PC-3 (cell line): ENCODE results near the gene SPACA9. TPM values are rescaled to one million over a fixed set of nuclear protein-coding genes. Genes with fewer than 3 reads are reported as not detected.

Source experiments
- ATAC-seq: fragments of 200-7000 bp; cut with Tn5 transposase; 2 replicates; pipeline ENCODE4 v1.9.1; 2020; ENCODE audit warnings: mild to moderate bottlenecking, moderate library complexity
- BruUV-seq: library from RNA; stranded (reverse); fragments of 400-500 nt; replicated peaks from 2 replicates; lab custom pipeline; 2021; lab: Mats Ljungman, UMichigan
- CTCF ChIA-PET: fragments of 300-600 bp; sonication (Branson Sonifier 250); formaldehyde crosslinking; loops from one replicate; lab custom pipeline; 2022; ENCODE audit warnings: antibody characterized with exemption; lab: Charles Lee
- POLR2A ChIA-PET: fragments of 300-600 bp; sonication (Branson Sonifier 250); formaldehyde crosslinking; loops from one replicate; lab custom pipeline; 2022; ENCODE audit warnings: antibody characterized with exemption; ENCODE audit not compliant: unreplicated experiment; lab: Charles Lee
- DNase-seq: peaks from one replicate; pipeline ENCODE4 v3.0.0-alpha.2; 2015
- H2AFZ ChIP-seq: fragments of 300-600 bp; sonication (generic); 2 replicates; pipeline ENCODE4 v1.6.0; 2016; ENCODE audit warnings: antibody characterized with exemption, low read length
- H3F3A ChIP-seq: fragments of 300-600 bp; sonication (generic); one replicate; pipeline ENCODE4 v1.6.0; 2017; ENCODE audit warnings: antibody characterized with exemption, low read length, control low read depth, mild to moderate bottlenecking; ENCODE audit not compliant: unreplicated experiment
- H3K27ac ChIP-seq: fragments of 300-600 bp; sonication (generic); 2 replicates; pipeline ENCODE4 v1.5.1; 2016; ENCODE audit warnings: mild to moderate bottlenecking, low read length
- H3K27me3 ChIP-seq: fragments of 300-600 bp; sonication (generic); 2 replicates; pipeline ENCODE4 v1.6.1; 2016; ENCODE audit warnings: low read length, mixed read lengths
- H3K36me3 ChIP-seq: fragments of 300-600 bp; sonication (generic); 2 replicates; pipeline ENCODE4 v1.6.1; 2016; ENCODE audit warnings: low read depth, mixed run types, low read length, mixed read lengths
- H3K4me1 ChIP-seq: fragments of 300-600 bp; sonication (generic); 2 replicates; pipeline ENCODE4 v1.5.1; 2016; ENCODE audit warnings: low read length; ENCODE audit not compliant: insufficient read depth
- H3K4me2 ChIP-seq: fragments of 300-600 bp; sonication (generic); 2 replicates; pipeline ENCODE4 v1.6.0; 2016; ENCODE audit warnings: low read length
- H3K4me3 ChIP-seq: fragments of 300-600 bp; sonication (generic); 2 replicates; pipeline ENCODE4 v1.5.1; 2016; ENCODE audit warnings: mild to moderate bottlenecking, low read length, mixed read lengths
- H3K79me2 ChIP-seq: fragments of 300-600 bp; sonication (generic); 2 replicates; pipeline ENCODE4 v1.6.1; 2017; ENCODE audit warnings: low read length, mixed read lengths
- H3K9ac ChIP-seq: fragments of 300-600 bp; sonication (generic); 2 replicates; pipeline ENCODE4 v1.6.0; 2016; ENCODE audit warnings: mild to moderate bottlenecking, low read length
- H3K9me2 ChIP-seq: fragments of 300-600 bp; sonication (generic); replicated peaks from 2 replicates; pipeline ENCODE4 v1.6.1; 2016; ENCODE audit warnings: mixed run types, low read length, mixed read lengths
- H3K9me3 ChIP-seq: fragments of 300-600 bp; sonication (generic); 2 replicates; pipeline ENCODE4 v1.6.1; 2016; ENCODE audit warnings: low read length, mixed read lengths
- H4K20me1 ChIP-seq: fragments of 300-600 bp; sonication (generic); 2 replicates; pipeline ENCODE4 v1.6.1; 2016; ENCODE audit warnings: low read length, mixed read lengths
- CTCF ChIP-seq: fragments of 300-600 bp; sonication (generic); conservative IDR thresholded peaks from 2 replicates; pipeline ENCODE4 v1.5.1; 2017; ENCODE audit warnings: antibody characterized with exemption, low read depth, mild to moderate bottlenecking, low read length
- EZH2 ChIP-seq: fragments of 300-600 bp; sonication (generic); IDR thresholded peaks from one replicate; pipeline ENCODE4 v1.6.1; 2017; ENCODE audit warnings: antibody characterized with exemption, mild to moderate bottlenecking, low read length; ENCODE audit not compliant: unreplicated experiment
- EZH2phosphoT487 ChIP-seq: fragments of 300-600 bp; sonication (generic); IDR thresholded peaks from 2 replicates; pipeline ENCODE4 v1.6.1; 2018; ENCODE audit warnings: mild to moderate bottlenecking, antibody characterized with exemption, low read length, borderline replicate concordance
- intact Hi-C: fragments of 100-400 bp; cut with micrococcal nuclease; formaldehyde crosslinking; loops from 2 replicates; pipeline ENCODE4 v1.9.0; 2023
- total RNA-seq: library from RNA; depleted of rRNA; stranded (reverse); fragments of >200 nt; gene quantifications from 2 replicates; pipeline ENCODE4 v1.2.3, GENCODE V29; 2014; rRNA removed

Gene SPACA9
- total RNA-seq, 1 experiment from 2014 or later: 2.3 TPM

GRCh38 chr9:132937463-132937901 is 58.8 kb downstream of the SPACA9 start:
- H3K27ac ChIP-seq: peak overlapping the region; percentile 74
- no peaks in the 10 kb centered on the region for H3K9me2 ChIP-seq
- intact Hi-C loops: loop anchor here (2.0 kb wide), 1 partner anchor 67 kb away; no protein-coding TSS in a partner anchor
- no peak overlapping the region for H3K9ac ChIP-seq
- H4K20me1 ChIP-seq: no peaks in the 10 kb centered on the region
- no peak overlapping the region for H2AFZ ChIP-seq
- POLR2A ChIA-PET: no interaction called here
- ATAC-seq: peak; percentile 84
- CTCF ChIA-PET: no interaction called here
- no peaks in the 10 kb centered on the region for H3K9me3 ChIP-seq
- H3K79me2 ChIP-seq: peaks cover 60% of the 10 kb centered on the region
- no peaks in the 10 kb centered on the region for H3K36me3 ChIP-seq
- BruUV-seq: no TSS peak
- H3K27me3 ChIP-seq: no peaks in the 10 kb centered on the region
- H3K4me3 ChIP-seq: peak overlapping the region; percentile 7; the same call in 1 of the 2 replicates
- H3F3A ChIP-seq: peaks cover 6% of the 10 kb centered on the region
- peak overlapping the region; percentile 62 for H3K4me2 ChIP-seq
- DNase-seq: peak; percentile 58
- peaks cover 19% of the 10 kb centered on the region for H3K4me1 ChIP-seq
- TF ChIP-seq EZH2 (no peak), CTCF (no peak), EZH2phosphoT487 (no peak)

- H3K36me3 ChIP-seq: no peaks in the 10 kb centered on the region
- H3K4me3 ChIP-seq: no peak overlapping the region
- no peaks in the 10 kb centered on the region for H4K20me1 ChIP-seq
- no TSS peak for BruUV-seq
- ChIA-PET POLR2A (no interaction called here), CTCF (interaction anchor here (0.6 kb wide), 1 partner anchor 85 kb away, joined by 3 read pairs; no protein-coding TSS in a partner anchor)
- no peak overlapping the region for H3K4me2 ChIP-seq
- no peaks in the 10 kb centered on the region for H3K9me2 ChIP-seq
- H3K79me2 ChIP-seq: peaks cover 77% of the 10 kb centered on the region
- no peak for ATAC-seq
- intact Hi-C loops: no loop called here
- H3K27me3 ChIP-seq: no peaks in the 10 kb centered on the region
- no peaks in the 10 kb centered on the region for H3K9me3 ChIP-seq
- no peak for DNase-seq
- no peak overlapping the region for H2AFZ ChIP-seq
- H3K9ac ChIP-seq: no peak overlapping the region
- peaks cover 31% of the 10 kb centered on the region for H3K4me1 ChIP-seq
- no peak overlapping the region for H3K27ac ChIP-seq
- peaks cover 6% of the 10 kb centered on the region for H3F3A ChIP-seq
- TF ChIP-seq EZH2 (no peak), CTCF (no peak), EZH2phosphoT487 (no peak)
Observed at GRCh38 chr9:132939169-132939568, 60.5 kb downstream of the SPACA9 start.

Other genes starting within 250 kb of the SPACA9 start
- 14.2 and 14.6 TPM in 2 replicates for gene DDX31, start 208.9 kb upstream of the SPACA9 start, total RNA-seq
- 9.8 and 11.9 TPM in 2 replicates for gene GTF3C4, start 208.4 kb upstream of the SPACA9 start, total RNA-seq
- 0.55 TPM in 1 of 2 replicates, not detected in the other for gene AK8, start 614 bp upstream of the SPACA9 start, total RNA-seq
- 15.6 and 19.3 TPM in 2 replicates for gene TSC1, start 65.7 kb downstream of the SPACA9 start, total RNA-seq
- gene GFI1B, start 99.8 kb downstream of the SPACA9 start, total RNA-seq: not detected in 2 replicates
- gene GTF3C5, start 152.1 kb downstream of the SPACA9 start, total RNA-seq: 78.5 and 98.3 TPM in 2 replicates
- 0.46 and 0.47 TPM in 2 replicates for gene CEL, start 183.1 kb downstream of the SPACA9 start, total RNA-seq
- gene RALGDS, start 242.3 kb downstream of the SPACA9 start, total RNA-seq: 30.5 and 32.2 TPM in 2 replicates